PC-3 (cell line): ENCODE measurements around the gene CHST11. TPM values are rescaled to one million over a fixed set of nuclear protein-coding genes. Genes with fewer than 3 reads are reported as not detected.
A peak's percentile ranks its signal among the peaks of the same experiment; 100 is the strongest.

Experiments used
- ATAC-seq: fragments of 200-7000 bp; cut with Tn5 transposase; 2 replicates; pipeline ENCODE4 v1.9.1; 2020; ENCODE audit warnings: mild to moderate bottlenecking, moderate library complexity
- BruUV-seq: library from RNA; stranded (reverse); fragments of 400-500 nt; replicated peaks from 2 replicates; lab custom pipeline; 2021; lab: Mats Ljungman, UMichigan
- CTCF ChIA-PET: fragments of 300-600 bp; sonication (Branson Sonifier 250); formaldehyde crosslinking; loops from one replicate; lab custom pipeline; 2022; ENCODE audit warnings: antibody characterized with exemption; lab: Charles Lee
- POLR2A ChIA-PET: fragments of 300-600 bp; sonication (Branson Sonifier 250); formaldehyde crosslinking; loops from one replicate; lab custom pipeline; 2022; ENCODE audit warnings: antibody characterized with exemption; ENCODE audit not compliant: unreplicated experiment; lab: Charles Lee
- DNase-seq: peaks from one replicate; pipeline ENCODE4 v3.0.0-alpha.2; 2015
- H2AFZ ChIP-seq: fragments of 300-600 bp; sonication (generic); 2 replicates; pipeline ENCODE4 v1.6.0; 2016; ENCODE audit warnings: antibody characterized with exemption, low read length
- H3F3A ChIP-seq: fragments of 300-600 bp; sonication (generic); one replicate; pipeline ENCODE4 v1.6.0; 2017; ENCODE audit warnings: antibody characterized with exemption, low read length, control low read depth, mild to moderate bottlenecking; ENCODE audit not compliant: unreplicated experiment
- H3K27ac ChIP-seq: fragments of 300-600 bp; sonication (generic); 2 replicates; pipeline ENCODE4 v1.5.1; 2016; ENCODE audit warnings: mild to moderate bottlenecking, low read length
- H3K27me3 ChIP-seq: fragments of 300-600 bp; sonication (generic); 2 replicates; pipeline ENCODE4 v1.6.1; 2016; ENCODE audit warnings: low read length, mixed read lengths
- H3K36me3 ChIP-seq: fragments of 300-600 bp; sonication (generic); 2 replicates; pipeline ENCODE4 v1.6.1; 2016; ENCODE audit warnings: low read depth, mixed run types, low read length, mixed read lengths
- H3K4me1 ChIP-seq: fragments of 300-600 bp; sonication (generic); 2 replicates; pipeline ENCODE4 v1.5.1; 2016; ENCODE audit warnings: low read length; ENCODE audit not compliant: insufficient read depth
- H3K4me2 ChIP-seq: fragments of 300-600 bp; sonication (generic); 2 replicates; pipeline ENCODE4 v1.6.0; 2016; ENCODE audit warnings: low read length
- H3K4me3 ChIP-seq: fragments of 300-600 bp; sonication (generic); 2 replicates; pipeline ENCODE4 v1.5.1; 2016; ENCODE audit warnings: mild to moderate bottlenecking, low read length, mixed read lengths
- H3K79me2 ChIP-seq: fragments of 300-600 bp; sonication (generic); 2 replicates; pipeline ENCODE4 v1.6.1; 2017; ENCODE audit warnings: low read length, mixed read lengths
- H3K9ac ChIP-seq: fragments of 300-600 bp; sonication (generic); 2 replicates; pipeline ENCODE4 v1.6.0; 2016; ENCODE audit warnings: mild to moderate bottlenecking, low read length
- H3K9me2 ChIP-seq: fragments of 300-600 bp; sonication (generic); replicated peaks from 2 replicates; pipeline ENCODE4 v1.6.1; 2016; ENCODE audit warnings: mixed run types, low read length, mixed read lengths
- H3K9me3 ChIP-seq: fragments of 300-600 bp; sonication (generic); 2 replicates; pipeline ENCODE4 v1.6.1; 2016; ENCODE audit warnings: low read length, mixed read lengths
- H4K20me1 ChIP-seq: fragments of 300-600 bp; sonication (generic); 2 replicates; pipeline ENCODE4 v1.6.1; 2016; ENCODE audit warnings: low read length, mixed read lengths
- EZH2 ChIP-seq: fragments of 300-600 bp; sonication (generic); IDR thresholded peaks from one replicate; pipeline ENCODE4 v1.6.1; 2017; ENCODE audit warnings: antibody characterized with exemption, mild to moderate bottlenecking, low read length; ENCODE audit not compliant: unreplicated experiment
- EZH2phosphoT487 ChIP-seq: fragments of 300-600 bp; sonication (generic); IDR thresholded peaks from 2 replicates; pipeline ENCODE4 v1.6.1; 2018; ENCODE audit warnings: mild to moderate bottlenecking, antibody characterized with exemption, low read length, borderline replicate concordance
- intact Hi-C: fragments of 100-400 bp; cut with micrococcal nuclease; formaldehyde crosslinking; loops from 2 replicates; pipeline ENCODE4 v1.9.0; 2023
- total RNA-seq: library from RNA; depleted of rRNA; stranded (reverse); fragments of >200 nt; gene quantifications from 2 replicates; pipeline ENCODE4 v1.2.3, GENCODE V29; 2014
- TF ChIP-seq, protein P1 (sequence below): fragments of 300-600 bp; sonication (generic); conservative IDR thresholded peaks from 2 replicates; pipeline ENCODE4 v1.5.1; 2017; ENCODE audit warnings: antibody characterized with exemption, low read depth, mild to moderate bottlenecking, low read length

CHST11 gene
- total RNA-seq, 1 experiment from 2014 or later: 53.5 TPM

DNA sequence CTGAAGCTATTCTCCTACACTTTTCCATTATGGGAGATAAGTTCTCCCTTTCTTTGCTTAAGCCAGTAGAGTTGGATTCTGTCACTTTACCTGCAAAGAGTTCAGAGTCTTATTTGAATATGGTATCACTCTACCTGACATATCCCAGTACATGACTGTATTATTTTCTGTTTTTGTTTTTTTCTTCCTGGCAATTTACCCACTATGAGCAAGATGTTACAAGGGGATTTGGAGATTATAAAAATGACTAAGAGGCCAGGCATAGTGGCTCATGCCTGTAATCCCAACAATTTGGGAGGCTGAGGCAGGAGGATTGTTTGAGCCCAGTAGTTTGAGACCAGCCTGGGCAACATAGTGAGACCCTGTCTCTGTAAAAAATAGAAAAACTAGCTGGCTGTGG lies 46.4 kb upstream of the CHST11 start:
- CTCF ChIA-PET: no interaction called here
- no peak overlapping the region for H3K9ac ChIP-seq

DNA sequence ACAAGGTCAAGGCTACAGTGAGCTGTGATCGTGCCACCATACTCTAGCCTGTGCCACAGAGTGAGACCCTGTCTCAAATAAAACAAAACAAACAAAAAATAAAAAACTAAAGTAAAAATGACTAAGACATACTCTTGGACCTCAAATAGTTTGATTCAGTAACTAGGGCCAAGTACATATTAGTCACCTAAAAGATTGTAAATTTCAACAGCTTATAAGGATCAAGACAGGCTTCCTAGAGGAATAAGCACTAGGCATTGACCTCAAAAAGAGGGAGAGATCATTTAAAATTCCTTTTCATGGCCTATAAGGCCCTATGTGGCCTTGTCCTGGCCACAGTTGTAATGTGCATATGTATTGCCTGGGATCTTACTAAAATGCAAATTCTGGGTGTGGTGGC lies 46.0 kb upstream of the CHST11 start:
- Histone ChIP-seq H2AFZ (no peak overlapping the region), H3K9me3 (no peaks in the 10 kb centered on the region), H3K4me3 (no peak overlapping the region), H3K4me1 (peaks cover 19% of the 10 kb centered on the region), H3K9ac (no peak overlapping the region), H4K20me1 (no peaks in the 10 kb centered on the region), H3K79me2 (no peaks in the 10 kb centered on the region), H3K9me2 (no peaks in the 10 kb centered on the region), H3F3A (no peaks in the 10 kb centered on the region), H3K4me2 (no peak overlapping the region), H3K27me3 (no peaks in the 10 kb centered on the region), H3K36me3 (no peaks in the 10 kb centered on the region), H3K27ac (peak overlapping the region; percentile 30)
- intact Hi-C loops: no loop called here
- ChIA-PET POLR2A (no interaction called here), CTCF (no interaction called here)
- no TSS peak for BruUV-seq
- DNase-seq: peak; percentile 64
- ATAC-seq: peak; percentile 84
- TF ChIP-seq EZH2phosphoT487: no peak
- no peak for TF ChIP-seq EZH2
- TF ChIP-seq, protein P1, sequence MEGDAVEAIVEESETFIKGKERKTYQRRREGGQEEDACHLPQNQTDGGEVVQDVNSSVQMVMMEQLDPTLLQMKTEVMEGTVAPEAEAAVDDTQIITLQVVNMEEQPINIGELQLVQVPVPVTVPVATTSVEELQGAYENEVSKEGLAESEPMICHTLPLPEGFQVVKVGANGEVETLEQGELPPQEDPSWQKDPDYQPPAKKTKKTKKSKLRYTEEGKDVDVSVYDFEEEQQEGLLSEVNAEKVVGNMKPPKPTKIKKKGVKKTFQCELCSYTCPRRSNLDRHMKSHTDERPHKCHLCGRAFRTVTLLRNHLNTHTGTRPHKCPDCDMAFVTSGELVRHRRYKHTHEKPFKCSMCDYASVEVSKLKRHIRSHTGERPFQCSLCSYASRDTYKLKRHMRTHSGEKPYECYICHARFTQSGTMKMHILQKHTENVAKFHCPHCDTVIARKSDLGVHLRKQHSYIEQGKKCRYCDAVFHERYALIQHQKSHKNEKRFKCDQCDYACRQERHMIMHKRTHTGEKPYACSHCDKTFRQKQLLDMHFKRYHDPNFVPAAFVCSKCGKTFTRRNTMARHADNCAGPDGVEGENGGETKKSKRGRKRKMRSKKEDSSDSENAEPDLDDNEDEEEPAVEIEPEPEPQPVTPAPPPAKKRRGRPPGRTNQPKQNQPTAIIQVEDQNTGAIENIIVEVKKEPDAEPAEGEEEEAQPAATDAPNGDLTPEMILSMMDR: no peak

More for the DNA sequence above, 46.4 kb upstream of the CHST11 start:
- no peaks in the 10 kb centered on the region for H3K9me2 ChIP-seq
- no TSS peak for BruUV-seq
- no peaks in the 10 kb centered on the region for H3K27me3 ChIP-seq
- H3K27ac ChIP-seq: peak overlapping the region; percentile 30
- no peak overlapping the region for H2AFZ ChIP-seq
- POLR2A ChIA-PET: no interaction called here
- peaks cover 19% of the 10 kb centered on the region for H3K4me1 ChIP-seq
- no peaks in the 10 kb centered on the region for H4K20me1 ChIP-seq
- DNase-seq (peak; percentile 54), ATAC-seq (no peak)
- intact Hi-C loops: no loop called here
- H3K4me2 ChIP-seq: no peak overlapping the region
- no peaks in the 10 kb centered on the region for H3K9me3 ChIP-seq
- no peaks in the 10 kb centered on the region for H3K79me2 ChIP-seq
- no peaks in the 10 kb centered on the region for H3K36me3 ChIP-seq
- TF ChIP-seq EZH2 (no peak), EZH2phosphoT487 (no peak)
- TF ChIP-seq, protein P1: no peak
- H3F3A ChIP-seq: no peaks in the 10 kb centered on the region
- no peak overlapping the region for H3K4me3 ChIP-seq

DNA sequence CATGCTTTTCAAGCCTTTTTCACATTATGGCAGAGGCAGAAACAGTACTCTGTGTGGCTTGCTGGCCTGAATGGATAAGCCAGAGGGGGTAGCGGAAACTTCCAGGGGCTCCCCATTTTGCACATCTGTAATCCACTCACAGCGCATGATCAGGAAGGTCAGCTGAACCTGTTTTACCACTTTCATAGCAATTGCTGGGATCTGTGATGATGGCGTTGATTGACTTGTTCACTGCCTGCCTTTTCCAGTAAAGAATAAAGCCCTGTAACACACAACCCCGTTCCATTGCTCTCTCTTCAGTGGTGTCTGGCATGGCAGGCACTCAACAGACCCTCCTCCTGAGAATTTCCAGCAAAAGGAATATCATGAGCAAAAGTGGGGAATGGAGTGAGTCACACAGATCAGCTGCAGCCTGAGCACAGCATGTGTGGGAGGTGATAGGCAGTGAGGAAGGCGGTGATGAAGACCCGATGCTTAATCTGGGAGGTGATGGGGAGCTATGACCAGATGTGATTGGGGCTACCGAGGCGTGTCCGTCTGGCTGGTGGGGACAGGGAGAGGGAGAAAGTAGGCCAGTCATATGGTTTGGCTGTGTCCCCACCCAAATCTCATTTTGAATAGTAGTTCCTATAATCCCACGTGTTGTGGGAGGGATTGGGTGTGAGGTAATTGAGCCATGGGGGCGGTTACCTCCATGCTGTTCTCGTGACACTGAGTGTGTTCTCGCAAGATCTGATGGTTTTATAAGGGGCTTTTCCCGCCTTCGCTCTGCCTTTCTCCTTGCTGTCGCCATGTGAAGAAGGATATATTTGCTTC lies 44.7 kb upstream of the CHST11 start:
- no peaks in the 10 kb centered on the region for H3K27me3 ChIP-seq
- intact Hi-C loops: no loop called here
- no peak for DNase-seq
- H3K36me3 ChIP-seq: no peaks in the 10 kb centered on the region
- H3K79me2 ChIP-seq: no peaks in the 10 kb centered on the region
- H4K20me1 ChIP-seq: no peaks in the 10 kb centered on the region
- no TSS peak for BruUV-seq
- H3K9me2 ChIP-seq: no peaks in the 10 kb centered on the region
- H3K9me3 ChIP-seq: no peaks in the 10 kb centered on the region
- no peak overlapping the region for H3K4me3 ChIP-seq
- H3K4me1 ChIP-seq: peaks cover 19% of the 10 kb centered on the region
- CTCF ChIA-PET: no interaction called here
- POLR2A ChIA-PET: no interaction called here
- H3F3A ChIP-seq: no peaks in the 10 kb centered on the region
- no peak overlapping the region for H2AFZ ChIP-seq
- no peak for ATAC-seq
- H3K9ac ChIP-seq: no peak overlapping the region
- no peak overlapping the region for H3K4me2 ChIP-seq
- TF ChIP-seq EZH2: no peak
- no peak for TF ChIP-seq EZH2phosphoT487
- TF ChIP-seq, protein P1: no peak
- H3K27ac ChIP-seq: no peak overlapping the region
